Panc1 (cell line): ENCODE measurements around the gene DIPK1B. TPM values are rescaled to one million over a fixed set of nuclear protein-coding genes. Genes with fewer than 3 reads are reported as not detected.

ENCODE experiments used
- ATAC-seq: fragments of 200-7000 bp; cut with Tn5 transposase; 2 replicates; pipeline ENCODE4 v1.9.1; 2020; ENCODE audit warnings: mild to moderate bottlenecking, moderate library complexity
- BruUV-seq: library from RNA; stranded (reverse); fragments of 400-500 nt; replicated peaks from 2 replicates; lab custom pipeline; 2021; lab: Mats Ljungman, UMichigan
- CTCF ChIA-PET: fragments of 300-600 bp; sonication (Branson Sonifier 250); formaldehyde crosslinking; loops from one replicate; lab custom pipeline; 2022; ENCODE audit warnings: antibody characterized with exemption; lab: Charles Lee
- POLR2A ChIA-PET: fragments of 300-600 bp; sonication (Branson Sonifier 250); formaldehyde crosslinking; loops from one replicate; lab custom pipeline; 2022; ENCODE audit warnings: antibody characterized with exemption; lab: Charles Lee
- DNase-seq: peaks from one replicate; pipeline ENCODE4 v3.0.0-alpha.2; 2010; ENCODE audit warnings: low read depth, low spot score
- H3K27ac ChIP-seq: 2 replicates; pipeline ENCODE4 v1.5.1; 2011; ENCODE audit warnings: mild to moderate bottlenecking, low read length, inconsistent platforms
- H3K27me3 ChIP-seq: fragments of 200-500 bp; sonication (Bioruptor generic); 2 replicates; pipeline ENCODE4 v1.6.0; 2014; ENCODE audit warnings: low read length, inconsistent platforms; ENCODE audit not compliant: control insufficient read depth, insufficient read depth
- H3K36me3 ChIP-seq: fragments of 200-500 bp; sonication (Bioruptor generic); 2 replicates; pipeline ENCODE4 v1.5.1; 2014; ENCODE audit warnings: inconsistent platforms, mild to moderate bottlenecking, low read length, moderate library complexity; ENCODE audit not compliant: control insufficient read depth, insufficient read depth
- H3K4me1 ChIP-seq: 2 replicates; pipeline ENCODE4 v1.5.1; 2011; ENCODE audit warnings: inconsistent platforms, mild to moderate bottlenecking, low read length, moderate library complexity; ENCODE audit not compliant: control insufficient read depth, insufficient read depth
- H3K4me3 ChIP-seq, 2 experiments: 2 replicates each; pipeline ENCODE4 v1.5.1; 2011 to 2012; ENCODE audit warnings: low read depth in 2 of 2, low read length in 2 of 2, mild to moderate bottlenecking in 2 of 2, inconsistent platforms in 1 of 2, moderate library complexity in 1 of 2
- H3K9me3 ChIP-seq: fragments of 200-500 bp; sonication (Bioruptor generic); 2 replicates; pipeline ENCODE4 v1.5.1; 2014; ENCODE audit warnings: low read depth, mild to moderate bottlenecking, inconsistent platforms, low read length, moderate library complexity; ENCODE audit not compliant: control insufficient read depth, insufficient read depth
- CTCF ChIP-seq: fragments of 450-650 bp; IDR thresholded peaks from 2 replicates; pipeline ENCODE4 v1.5.1; 2017; ENCODE audit warnings: mild to moderate bottlenecking
- POLR2AphosphoS5 ChIP-seq: IDR thresholded peaks from 2 replicates; pipeline ENCODE4 v1.6.1; 2012; ENCODE audit warnings: mild to moderate bottlenecking, low read depth, low read length, moderate library complexity
- REST ChIP-seq, 2 experiments: IDR thresholded peaks; 2 replicates each; pipeline ENCODE4 v1.6.1; 2011 to 2012; ENCODE audit warnings: low read depth in 2 of 2, control low read depth in 1 of 2, low read length in 1 of 2, mild to moderate bottlenecking in 1 of 2, moderate library complexity in 1 of 2; ENCODE audit not compliant: insufficient read depth in 1 of 2
- SIN3A ChIP-seq: IDR thresholded peaks from 2 replicates; pipeline ENCODE4 v1.6.1; 2012; ENCODE audit warnings: low read depth, mild to moderate bottlenecking, low read length, moderate library complexity, borderline replicate concordance; ENCODE audit not compliant: insufficient read depth
- TCF7L2 ChIP-seq: IDR thresholded peaks from 2 replicates; pipeline ENCODE4 v1.6.1; 2011; ENCODE audit warnings: mild to moderate bottlenecking, low read depth, low read length, inconsistent platforms
- in situ Hi-C: cut with HindIII; loops from 2 replicates; pipeline ENCODE4 v1.10.0; 2016; ENCODE audit warnings: low sequenced_read_pairs, low pct_unique_long_range_greater_than_20kb
- intact Hi-C: fragments of 100-400 bp; cut with micrococcal nuclease; formaldehyde crosslinking; loops from one replicate; pipeline ENCODE4 v1.10.0; 2022; ENCODE audit not compliant: unreplicated experiment
- total RNA-seq: library from RNA; stranded (reverse); gene quantifications from one replicate; pipeline ENCODE4 v1.2.1, GENCODE V29; 2021; ENCODE audit not compliant: unreplicated experiment

Gene DIPK1B
- total RNA-seq, 1 experiment from 2014 or later, result 10.6 TPM

- in situ Hi-C loops, result no loop called here
- intact Hi-C loops, result no loop called here
- TF ChIP-seq SIN3A (no peak), TCF7L2 (no peak), CTCF (no peak), POLR2AphosphoS5 (no peak), REST (IDR thresholded peaks at IDR 0.05; ENCODE audit: insufficient read depth in 1 of 2, low read depth in 2 of 2, low read length in 1 of 2) (no peak)
- ATAC-seq, result no peak
- Histone ChIP-seq H3K27ac (no peak within 1 kb of the TSS), H3K9me3 (no peaks in the 10 kb centered on the region), H3K4me3 (no peak within 1 kb of the TSS), H3K36me3 (no peaks in the 10 kb centered on the region), H3K27me3 (no peaks in the 10 kb centered on the region), H3K4me1 (no peaks in the 10 kb centered on the region)
- POLR2A ChIA-PET, result no interaction called here
- CTCF ChIA-PET, result no interaction called here
- no peak for DNase-seq
- BruUV-seq, result no TSS peak
These were observed 35.8 kb downstream of the DIPK1B start, which contains the start of gene LCN6 for GRCh38 chr9:136748201-136748600. Gene LCN6 (minus strand): TSS chr9:136748525. CDS start chr9:136748483, 42 bp downstream.

GRCh38 chr9:136748666-136749611, 36.6 kb downstream of the DIPK1B start:
- BruUV-seq, result no TSS peak
- CTCF ChIA-PET, result no interaction called here
- intact Hi-C loops, result no loop called here

More at GRCh38 chr9:136748666-136749611, 36.6 kb downstream of the DIPK1B start:
- ATAC-seq (no peak), DNase-seq (no peak)
- TF ChIP-seq REST (IDR thresholded peaks at IDR 0.05; ENCODE audit: insufficient read depth in 1 of 2, low read depth in 2 of 2, low read length in 1 of 2), result no peak
- no peak for TF ChIP-seq POLR2AphosphoS5
- TF ChIP-seq CTCF, result no peak
- TF ChIP-seq TCF7L2, result no peak
- TF ChIP-seq SIN3A, result no peak
- no peaks in the 10 kb centered on the region for H3K36me3 ChIP-seq
- POLR2A ChIA-PET, result no interaction called here
- in situ Hi-C loops, result no loop called here
- no peak overlapping the region for H3K27ac ChIP-seq
- H3K9me3 ChIP-seq, result no peaks in the 10 kb centered on the region
- H3K4me3 ChIP-seq, result no peak overlapping the region
- H3K4me1 ChIP-seq, result no peaks in the 10 kb centered on the region
- H3K27me3 ChIP-seq, result no peaks in the 10 kb centered on the region
